ELR (cell line): ENCODE measurements around the gene ESD.
"Not testable (repeated sequence)": the region's sequence is repeated elsewhere in the genome, so short reads cannot be mapped to it uniquely, and the experiment has no call there.

Source experiments
- DNase-seq: peaks from one replicate; pipeline ENCODE4 v3.0.0-alpha.2; 2015; ENCODE audit warnings: low read depth

The ESD gene

GRCh38 chr13:46796515-46797474, at the start of gene ESD:
Gene ESD, minus strand, starts transcription at chr13:46797161. Its CDS starts 5,748 bp downstream, at chr13:46791413.
- DNase-seq: peak; percentile 95

- no peak for DNase-seq
Observed at GRCh38 chr13:46846726-46847125, 49.8 kb upstream of the ESD start.

- DNase-seq: no peak
Observed at GRCh38 chr13:46845146-46845545, 48.2 kb upstream of the ESD start.

- peak; percentile 12 for DNase-seq
Observed at GRCh38 chr13:46844431-46844830, 47.5 kb upstream of the ESD start.

GRCh38 chr13:46839399-46839798, 42.4 kb upstream of the ESD start:
- DNase-seq: no peak

- DNase-seq: no peak
Observed at GRCh38 chr13:46834657-46835056, 37.7 kb upstream of the ESD start.

- DNase-seq: peak; percentile 63
Observed at GRCh38 chr13:46831588-46832194, 34.7 kb upstream of the ESD start.

- no peak for DNase-seq
Observed at GRCh38 chr13:46830405-46831005, 33.5 kb upstream of the ESD start.

- no peak for DNase-seq
Observed at GRCh38 chr13:46822551-46822950, 25.6 kb upstream of the ESD start.

- no peak for DNase-seq
Observed at GRCh38 chr13:46817838-46818476, 21.0 kb upstream of the ESD start.

- no peak for DNase-seq
Observed at GRCh38 chr13:46817095-46817494, 20.1 kb upstream of the ESD start.

GRCh38 chr13:46816371-46816770, 19.4 kb upstream of the ESD start:
- no peak for DNase-seq

- DNase-seq: peak; percentile 13
Observed at GRCh38 chr13:46812301-46812797, 15.4 kb upstream of the ESD start.

GRCh38 chr13:46810440-46810839, 13.5 kb upstream of the ESD start:
- DNase-seq: peak; percentile 25

GRCh38 chr13:46804921-46805320, 8.0 kb upstream of the ESD start:
- not testable (repeated sequence) for DNase-seq

GRCh38 chr13:46804391-46804815, 7.4 kb upstream of the ESD start:
- DNase-seq: peak; percentile 98

GRCh38 chr13:46803586-46803985, 6.6 kb upstream of the ESD start:
- peak; percentile 69 for DNase-seq

GRCh38 chr13:46801858-46802257, 4.9 kb upstream of the ESD start:
- DNase-seq: peak; percentile 21

- no peak for DNase-seq
Observed at GRCh38 chr13:46799139-46799538, 2.2 kb upstream of the ESD start.

- DNase-seq: no peak
Observed at GRCh38 chr13:46797501-46798237, 708 bp upstream of the ESD start.

GRCh38 chr13:46796129-46796514, 839 bp downstream of the ESD start:
- no peak for DNase-seq
